NCI-H2107 (cell line): Measurements from ENCODE around the gene DSPP.
"Not testable (repeated sequence)": the region's sequence is repeated elsewhere in the genome, so short reads cannot be mapped to it uniquely, and the experiment has no call there.

ENCODE experiments used
- DNase-seq: peaks from one replicate; lab custom pipeline; 2025; lab: John Stamatoyannopoulos, UW

Gene DSPP

DNA sequence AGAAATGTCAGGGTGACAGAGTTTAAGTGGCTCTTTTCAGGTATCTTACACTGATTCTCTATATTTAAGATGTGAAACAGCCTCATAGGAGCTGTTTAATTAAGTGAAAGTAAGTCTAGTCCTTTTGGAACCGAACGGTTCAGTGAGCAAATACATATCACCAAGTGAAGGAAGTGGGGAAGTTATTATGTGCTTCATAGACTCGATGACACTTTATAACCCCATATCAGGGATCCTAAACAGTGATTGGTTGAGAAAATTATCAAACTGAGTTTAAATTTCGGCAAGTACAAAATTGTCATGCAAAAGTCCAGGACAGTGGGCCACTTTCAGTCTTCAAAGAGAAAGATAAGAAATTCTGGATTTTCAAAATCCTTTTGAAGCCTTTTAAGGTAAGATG, at the start of gene DSPP:
TSS of gene DSPP (plus strand) at position 301 of the 400 bp plus-strand sequence. CDS start 2,380 bp downstream, outside the sequence.
- DNase-seq, result no peak

DNA sequence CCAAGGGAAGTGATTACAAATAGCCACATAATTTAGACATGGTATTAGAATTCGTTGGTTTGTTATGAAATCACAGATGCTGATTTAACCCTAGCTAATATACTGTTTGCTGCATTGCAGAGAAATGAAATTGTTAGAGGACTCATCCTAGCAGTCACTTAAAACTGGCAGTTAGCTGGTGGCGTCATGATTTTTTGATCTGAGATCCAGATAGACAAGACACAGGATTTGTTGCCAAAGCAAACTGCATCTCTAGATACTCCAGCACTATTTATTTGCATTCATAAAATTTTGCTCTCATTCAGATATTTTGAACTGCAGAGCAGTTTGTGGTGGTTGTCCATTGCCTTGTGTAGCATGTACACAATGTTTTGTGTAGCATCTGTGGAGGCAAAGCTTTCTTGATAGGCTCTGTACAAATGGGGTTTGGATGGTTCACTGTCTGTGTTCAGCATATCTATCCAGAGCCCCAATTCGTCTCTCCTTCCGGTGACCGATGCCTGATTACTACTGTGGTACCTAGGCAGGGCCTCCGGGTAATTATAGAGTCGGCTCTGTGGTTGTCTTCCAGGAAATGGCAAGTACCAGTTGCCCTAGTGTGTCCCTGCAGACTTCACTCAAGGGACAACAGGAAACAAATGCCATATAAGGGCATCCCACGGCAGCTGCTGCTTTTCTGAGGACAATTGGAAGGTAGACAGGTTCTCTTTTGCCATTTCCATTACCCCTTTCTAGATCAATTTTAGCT, 49.1 kb upstream of the DSPP start:
- peak; percentile 46 for DNase-seq

GRCh38 chr4:87560802-87561201, 47.5 kb upstream of the DSPP start:
- DNase-seq, result no peak

DNA sequence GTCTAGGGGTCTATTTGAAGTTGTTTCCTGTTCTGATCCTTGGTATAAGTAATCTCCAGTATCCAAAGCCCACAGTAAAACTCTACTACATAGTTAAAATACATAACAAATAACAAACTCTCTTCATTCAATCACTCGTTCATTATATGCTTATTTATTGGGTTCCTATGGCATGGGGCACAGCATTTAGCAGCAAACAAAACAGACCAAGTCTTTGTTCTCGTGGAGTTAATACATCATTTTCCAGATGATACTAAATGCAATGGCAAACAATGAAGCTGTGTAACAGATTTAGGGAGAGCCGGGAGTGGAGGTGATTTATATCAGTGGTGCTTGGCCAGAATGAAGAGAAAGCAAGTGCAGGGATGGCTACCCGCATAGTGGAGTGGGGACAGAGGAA, 42.6 kb upstream of the DSPP start:
- DNase-seq, result no peak

- DNase-seq, result no peak
These were observed 42.1 kb upstream of the DSPP start for GRCh38 chr4:87566276-87566675.

- no peak for DNase-seq
These were observed 41.1 kb upstream of the DSPP start for GRCh38 chr4:87567191-87567590.

GRCh38 chr4:87570290-87570805, 38.0 kb upstream of the DSPP start:
- no peak for DNase-seq

- not testable (repeated sequence) for DNase-seq
These were observed 34.0 kb upstream of the DSPP start for GRCh38 chr4:87574376-87574775.

DNA sequence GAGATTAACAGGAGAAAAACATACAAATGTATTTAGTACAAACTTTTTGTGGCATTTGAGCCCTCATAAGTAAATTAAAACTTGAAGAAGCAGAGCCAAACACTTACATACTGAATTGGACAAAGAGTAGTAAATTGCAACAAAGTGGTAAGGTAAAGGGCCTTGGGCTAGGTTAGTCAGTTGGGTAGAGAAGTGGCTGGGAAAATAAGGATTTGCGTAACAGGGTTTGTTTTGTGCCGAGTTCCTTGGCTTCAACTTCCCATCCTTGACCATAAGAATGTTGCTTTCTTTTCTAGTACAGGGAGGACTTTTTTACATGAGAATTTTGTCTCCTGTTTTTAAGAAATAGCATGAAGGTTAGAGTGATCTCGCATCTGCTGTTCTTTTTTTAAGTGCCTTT, 33.3 kb upstream of the DSPP start:
- no peak for DNase-seq

DNA sequence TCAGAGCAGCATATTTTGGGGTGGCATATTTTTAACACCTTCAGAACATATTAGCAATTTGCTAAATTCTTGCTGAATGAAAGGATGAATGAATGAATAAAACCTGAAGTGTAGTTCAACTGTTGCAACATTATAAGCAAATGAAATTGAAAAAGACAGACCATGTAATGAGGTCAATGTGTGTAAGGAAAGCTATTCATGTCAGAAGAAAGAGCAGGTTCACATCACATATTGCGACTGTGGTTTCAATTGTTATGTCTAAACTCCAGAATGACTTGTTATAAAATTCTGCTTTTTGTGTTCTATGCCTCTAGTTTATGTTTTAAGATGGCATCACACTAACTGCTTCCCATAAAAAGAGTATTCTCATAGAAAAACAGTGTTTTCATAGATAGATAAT, 32.9 kb upstream of the DSPP start:
- DNase-seq, result no peak

DNA sequence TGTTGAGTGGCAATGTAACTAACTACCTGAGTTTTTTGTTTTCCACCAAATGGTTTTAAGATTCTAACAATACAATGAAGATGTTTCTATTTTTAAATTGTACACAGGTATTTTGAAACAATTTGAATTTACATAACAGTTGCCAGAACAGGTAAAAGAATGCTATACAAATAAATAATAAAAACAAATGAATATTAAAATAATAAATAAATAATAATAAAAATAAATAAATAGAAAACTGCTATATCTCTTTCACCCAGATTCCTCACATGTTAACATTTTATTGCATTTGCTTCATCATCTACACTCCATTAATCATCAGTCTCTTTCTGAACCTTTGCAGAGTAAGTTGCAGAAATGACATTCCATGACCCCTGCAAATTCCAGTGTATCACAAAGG, 32.3 kb upstream of the DSPP start:
- DNase-seq, result no peak

GRCh38 chr4:87579478-87579877, 28.9 kb upstream of the DSPP start:
- no peak for DNase-seq

DNA sequence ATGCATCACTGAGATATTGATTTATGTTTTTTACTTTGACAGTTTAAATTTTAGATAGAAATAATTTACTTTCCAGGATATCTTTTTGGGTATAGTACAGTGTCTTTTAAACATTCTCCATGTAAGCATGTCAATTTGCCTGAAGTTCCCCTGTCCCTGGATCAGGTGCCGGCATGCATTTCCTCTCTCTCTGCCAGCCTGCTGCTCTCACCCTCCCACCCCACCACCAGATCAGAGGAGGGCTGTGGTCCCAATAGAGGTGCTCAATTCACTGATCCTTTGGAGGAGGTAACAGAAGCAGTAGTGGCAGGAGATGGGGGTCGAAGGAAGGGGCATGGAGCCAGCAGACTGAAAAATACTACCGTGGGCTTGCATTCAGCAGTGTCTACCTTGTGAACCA, 28.3 kb upstream of the DSPP start:
- no peak for DNase-seq

DNA sequence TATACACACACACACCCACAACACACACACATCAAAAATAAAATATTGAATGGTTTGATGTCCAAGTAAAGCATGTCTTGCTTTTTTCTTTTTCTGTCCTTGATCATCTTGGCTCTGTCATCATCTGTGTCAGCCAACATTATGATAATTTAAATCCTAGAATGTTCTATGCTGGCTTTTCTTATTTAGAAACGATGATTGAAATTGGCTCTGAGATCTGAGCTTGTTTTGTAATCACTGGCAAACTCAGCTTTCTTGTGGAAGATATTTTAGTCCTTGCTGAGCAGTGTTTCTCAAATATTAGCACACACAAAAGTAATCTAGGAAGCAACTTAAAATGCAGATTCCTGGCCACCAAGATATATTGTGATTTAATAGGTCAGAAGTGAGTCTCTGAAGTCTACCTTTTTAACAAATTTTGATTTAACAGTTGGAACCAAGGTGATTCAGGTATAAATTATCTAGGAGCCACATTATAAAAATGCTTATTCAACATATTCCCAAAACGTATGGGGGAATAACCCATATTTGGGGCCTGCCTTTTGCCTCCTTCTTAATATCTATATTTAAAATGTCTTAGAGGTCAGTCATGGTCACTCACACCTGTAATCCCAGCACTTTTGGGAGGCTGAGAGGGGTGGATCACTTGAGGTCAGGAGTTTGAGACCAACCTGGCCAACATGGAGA, 24.0 kb upstream of the DSPP start:
- no peak for DNase-seq

- DNase-seq, result no peak
These were observed 18.8 kb upstream of the DSPP start for GRCh38 chr4:87589531-87589930.

DNA sequence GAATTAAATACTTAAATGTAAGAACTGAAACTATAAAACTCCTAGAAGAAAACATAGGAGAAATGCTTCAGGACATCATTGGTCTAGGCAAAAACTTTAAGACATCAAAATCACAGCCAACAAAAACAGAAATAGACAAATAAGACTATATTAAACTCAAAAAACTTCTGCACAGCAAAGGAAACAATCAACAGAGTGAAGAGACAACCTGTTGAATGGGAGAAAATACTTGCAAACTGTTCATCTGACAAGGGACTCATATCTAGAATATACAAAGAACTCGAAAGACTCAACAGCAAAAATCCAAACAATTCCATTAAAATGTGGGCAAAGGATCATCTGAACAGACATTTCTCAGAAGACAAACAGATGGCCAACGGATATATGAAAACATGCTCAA, 16.2 kb upstream of the DSPP start:
- no peak for DNase-seq

GRCh38 chr4:87601361-87601760, 7.0 kb upstream of the DSPP start:
- no peak for DNase-seq

DNA sequence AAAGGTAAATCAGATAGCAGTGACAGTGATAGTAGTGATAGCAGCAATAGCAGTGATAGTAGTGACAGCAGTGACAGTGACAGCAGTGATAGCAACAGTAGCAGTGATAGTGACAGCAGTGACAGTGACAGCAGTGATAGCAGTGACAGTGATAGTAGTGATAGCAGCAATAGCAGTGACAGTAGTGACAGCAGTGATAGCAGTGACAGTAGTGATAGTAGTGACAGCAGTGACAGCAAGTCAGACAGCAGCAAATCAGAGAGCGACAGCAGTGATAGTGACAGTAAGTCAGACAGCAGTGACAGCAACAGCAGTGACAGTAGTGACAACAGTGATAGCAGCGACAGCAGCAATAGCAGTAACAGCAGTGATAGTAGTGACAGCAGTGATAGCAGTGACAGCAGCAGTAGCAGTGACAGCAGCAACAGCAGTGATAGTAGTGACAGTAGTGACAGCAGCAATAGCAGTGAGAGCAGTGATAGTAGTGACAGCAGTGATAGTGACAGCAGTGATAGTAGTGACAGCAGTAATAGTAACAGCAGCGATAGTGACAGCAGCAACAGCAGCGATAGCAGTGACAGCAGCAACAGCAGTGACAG, 6.1 kb downstream of the DSPP start:
- DNase-seq, result no peak

DNA sequence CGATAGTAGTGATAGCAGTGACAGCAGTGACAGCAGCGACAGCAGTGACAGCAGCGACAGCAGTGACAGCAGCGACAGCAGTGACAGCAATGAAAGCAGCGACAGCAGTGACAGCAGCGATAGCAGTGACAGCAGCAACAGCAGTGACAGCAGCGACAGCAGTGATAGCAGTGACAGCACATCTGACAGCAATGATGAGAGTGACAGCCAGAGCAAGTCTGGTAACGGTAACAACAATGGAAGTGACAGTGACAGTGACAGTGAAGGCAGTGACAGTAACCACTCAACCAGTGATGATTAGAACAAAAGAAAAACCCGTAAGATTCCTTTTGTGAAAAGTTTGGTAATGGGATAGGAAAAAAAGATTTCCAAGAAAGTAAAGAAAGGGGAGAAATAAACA, 7.9 kb downstream of the DSPP start:
- DNase-seq, result no peak

DNA sequence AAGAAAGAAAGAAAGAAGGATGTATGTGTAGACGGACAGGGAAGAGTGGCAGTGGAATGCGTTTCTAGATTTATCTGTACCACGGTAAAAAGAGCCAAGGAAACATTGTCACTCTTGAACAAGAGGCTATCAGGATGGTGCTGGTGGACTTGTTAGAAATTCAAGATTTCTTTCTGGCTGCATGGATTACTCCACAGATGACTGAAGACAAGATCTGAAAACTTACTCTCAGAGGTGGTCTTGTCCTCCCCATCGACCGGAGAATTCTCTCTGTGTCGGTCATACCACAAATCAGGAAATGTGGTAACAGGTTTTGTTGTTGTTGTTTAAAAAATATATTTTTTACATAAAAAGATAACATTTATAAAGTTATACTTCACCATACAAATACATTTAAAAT, 11.8 kb downstream of the DSPP start:
- no peak for DNase-seq

- DNase-seq, result no peak
These were observed 12.2 kb downstream of the DSPP start for GRCh38 chr4:87620491-87620890.

DNA sequence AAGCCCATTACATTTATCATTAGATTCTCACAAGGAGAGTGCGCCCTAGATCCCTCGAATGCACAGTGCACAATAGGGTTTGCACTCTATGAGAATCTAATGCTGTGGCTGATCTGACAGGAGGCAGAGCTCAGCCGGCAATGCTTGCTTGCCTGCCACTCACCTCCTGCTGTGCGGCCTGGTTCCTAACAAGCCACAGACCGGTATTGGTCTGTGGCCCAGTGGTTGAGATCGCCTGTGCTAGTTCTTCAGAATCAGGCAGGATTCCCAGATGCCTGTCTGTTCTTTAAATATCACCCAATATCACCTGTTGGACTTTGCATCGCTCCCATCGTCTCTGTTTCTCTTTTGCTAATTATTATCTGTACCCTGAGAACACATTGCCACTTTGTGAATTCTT, 14.0 kb downstream of the DSPP start:
- no peak for DNase-seq

GRCh38 chr4:87624698-87625097, 16.4 kb downstream of the DSPP start:
- no peak for DNase-seq
